Activated CD4-positive, alpha-beta T cell treated with anti-CD3 and anti-CD28 coated beads for 36 hours (primary cell): Measurements from ENCODE around the gene CACNB3. TPM values are rescaled to one million over a fixed set of nuclear protein-coding genes. Genes with fewer than 3 reads are reported as not detected.
A peak's percentile ranks its signal among the peaks of the same experiment; 100 is the strongest.

Source experiments
- ATAC-seq: fragments of 200-7000 bp; cut with Tn5 transposase; one replicate; pipeline ENCODE4 v1.10.0; 2021; ENCODE audit warnings: mild to moderate bottlenecking, moderate library complexity
- CTCF ChIA-PET: fragments of 350-600 bp; sonication (Branson Sonifier 250); formaldehyde crosslinking; loops from one replicate; lab custom pipeline; 2021; ENCODE audit warnings: antibody characterized with exemption; lab: Charles Lee
- POLR2A ChIA-PET: fragments of 350-600 bp; sonication (Branson Sonifier 250); formaldehyde crosslinking; loops from one replicate; lab custom pipeline; 2021; ENCODE audit warnings: antibody characterized with exemption, inconsistent platforms; lab: Charles Lee
- DNase-seq: peaks from one replicate; pipeline ENCODE4 v3.0.0-alpha.2; 2020
- H3K27ac Mint-ChIP-seq: one replicate; pipeline ENCODE4 v1.8.0; 2021; ENCODE audit warnings: mixed read lengths
- H3K27me3 Mint-ChIP-seq: one replicate; pipeline ENCODE4 v1.8.0; 2021; ENCODE audit warnings: mixed read lengths
- H3K36me3 Mint-ChIP-seq: one replicate; pipeline ENCODE4 v1.8.0; 2021; ENCODE audit warnings: low read depth, mixed read lengths
- H3K4me1 Mint-ChIP-seq: one replicate; pipeline ENCODE4 v1.8.0; 2021; ENCODE audit warnings: mixed read lengths
- H3K4me3 Mint-ChIP-seq: one replicate; pipeline ENCODE4 v1.8.0; 2021; ENCODE audit warnings: mild to moderate bottlenecking, moderate library complexity, mixed read lengths
- H3K9me3 Mint-ChIP-seq: one replicate; pipeline ENCODE4 v1.8.0; 2021; ENCODE audit warnings: low read depth, mixed read lengths
- intact Hi-C, 2 experiments: fragments of 100-400 bp; cut with DNase I in 1 of 2; cut with micrococcal nuclease in 1 of 2; formaldehyde crosslinking; loops; one replicate each; pipeline versions ENCODE4 v1.14.2 to v1.15.1; 2022 to 2024; cut with DNase I, micrococcal nuclease
- total RNA-seq, 2 experiments: library from RNA; stranded (reverse); gene quantifications; one replicate each; pipeline ENCODE4 v1.2.3, GENCODE V29; 2021

The CACNB3 gene
- total RNA-seq, 2 experiments from 2014 or later, result 11.5 to 16.1 TPM

DNA sequence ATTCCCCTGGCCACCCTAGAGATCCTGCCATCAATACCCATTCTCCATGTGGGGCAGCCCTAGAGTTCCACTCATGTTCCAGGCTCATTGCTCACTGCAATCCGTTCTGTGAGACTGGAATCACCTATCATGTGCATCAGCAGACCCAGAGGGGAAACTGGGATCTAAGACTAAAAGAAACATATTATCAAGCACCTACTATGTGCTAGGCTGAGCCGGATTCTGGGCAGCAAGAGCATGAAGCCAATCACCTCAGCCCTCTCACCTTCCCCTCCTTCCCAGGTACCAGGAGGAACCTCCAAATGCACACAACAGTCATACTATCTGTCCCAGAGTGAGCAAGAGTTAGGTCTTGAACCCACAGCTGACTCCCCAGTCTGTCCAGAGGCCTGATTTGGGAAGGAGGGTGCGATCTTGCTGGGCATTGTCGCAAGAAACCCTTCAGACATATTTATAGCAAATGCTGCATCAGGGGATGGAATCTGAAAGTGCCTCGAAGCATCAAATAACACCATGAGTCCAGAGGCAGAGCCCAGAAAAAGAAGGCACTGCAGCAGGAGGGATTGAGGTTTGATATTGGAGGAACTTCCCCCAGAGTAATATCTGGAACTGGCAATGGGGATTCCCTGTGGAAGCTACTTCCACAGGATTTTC is 6.7 kb upstream of the CACNB3 start:
- no peak overlapping the region for H3K27ac Mint-ChIP-seq
- DNase-seq (no peak), ATAC-seq (no peak)
- H3K9me3 Mint-ChIP-seq, result no peaks in the 10 kb centered on the region
- intact Hi-C loops, result loop anchor here in 1 of 2 experiments (5.0 kb wide), 1 partner anchor 59 kb away; no protein-coding TSS in a partner anchor
- no peaks in the 10 kb centered on the region for H3K36me3 Mint-ChIP-seq
- H3K4me1 Mint-ChIP-seq, result peaks cover 16% of the 10 kb centered on the region
- CTCF ChIA-PET, result interaction anchor here (0.9 to 1.4 kb wide), 5 partner anchors 10 to 58 kb away, joined by 4 to 8 read pairs (median 5); no protein-coding TSS in a partner anchor
- H3K4me3 Mint-ChIP-seq, result no peak overlapping the region
- peaks cover 4% of the 10 kb centered on the region for H3K27me3 Mint-ChIP-seq
- POLR2A ChIA-PET, result no interaction called here

DNA sequence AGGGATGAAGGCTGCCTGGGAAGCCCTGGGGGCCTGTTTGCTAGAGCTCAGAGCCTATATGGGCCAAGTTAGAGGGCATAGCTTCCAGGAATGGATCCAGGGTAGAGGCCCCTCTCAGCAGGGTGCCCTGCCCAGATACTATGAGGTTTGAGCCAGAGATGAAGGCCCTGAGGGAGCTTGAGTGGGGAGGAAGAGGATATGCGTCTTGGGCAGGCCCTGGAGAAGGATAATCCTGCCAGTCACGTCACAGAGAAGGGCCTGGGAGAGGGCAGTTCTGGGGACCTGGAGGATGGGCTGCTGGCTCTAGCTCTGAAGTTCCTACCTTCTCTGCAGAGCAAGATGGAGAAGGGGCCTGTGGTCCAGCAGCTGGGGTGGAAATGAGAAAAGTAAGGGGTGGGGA is 5.9 kb upstream of the CACNB3 start:
- Mint-ChIP-seq H3K27me3 (peaks cover 9% of the 10 kb centered on the region), H3K4me1 (peaks cover 17% of the 10 kb centered on the region), H3K27ac (no peak overlapping the region), H3K9me3 (no peaks in the 10 kb centered on the region), H3K36me3 (no peaks in the 10 kb centered on the region), H3K4me3 (no peak overlapping the region)
- CTCF ChIA-PET, result interaction anchor here (0.9 to 1.4 kb wide), 4 partner anchors 11 to 59 kb away, joined by 4 to 8 read pairs (median 6); no protein-coding TSS in a partner anchor
- ATAC-seq (no peak), DNase-seq (no peak)
- POLR2A ChIA-PET, result interaction anchor here (0.6 kb wide), 1 partner anchor 372 kb away, joined by 6 read pairs; no protein-coding TSS in a partner anchor
- intact Hi-C loops, result loop anchor here in 1 of 2 experiments (5.0 kb wide), 1 partner anchor 60 kb away; no protein-coding TSS in a partner anchor

DNA sequence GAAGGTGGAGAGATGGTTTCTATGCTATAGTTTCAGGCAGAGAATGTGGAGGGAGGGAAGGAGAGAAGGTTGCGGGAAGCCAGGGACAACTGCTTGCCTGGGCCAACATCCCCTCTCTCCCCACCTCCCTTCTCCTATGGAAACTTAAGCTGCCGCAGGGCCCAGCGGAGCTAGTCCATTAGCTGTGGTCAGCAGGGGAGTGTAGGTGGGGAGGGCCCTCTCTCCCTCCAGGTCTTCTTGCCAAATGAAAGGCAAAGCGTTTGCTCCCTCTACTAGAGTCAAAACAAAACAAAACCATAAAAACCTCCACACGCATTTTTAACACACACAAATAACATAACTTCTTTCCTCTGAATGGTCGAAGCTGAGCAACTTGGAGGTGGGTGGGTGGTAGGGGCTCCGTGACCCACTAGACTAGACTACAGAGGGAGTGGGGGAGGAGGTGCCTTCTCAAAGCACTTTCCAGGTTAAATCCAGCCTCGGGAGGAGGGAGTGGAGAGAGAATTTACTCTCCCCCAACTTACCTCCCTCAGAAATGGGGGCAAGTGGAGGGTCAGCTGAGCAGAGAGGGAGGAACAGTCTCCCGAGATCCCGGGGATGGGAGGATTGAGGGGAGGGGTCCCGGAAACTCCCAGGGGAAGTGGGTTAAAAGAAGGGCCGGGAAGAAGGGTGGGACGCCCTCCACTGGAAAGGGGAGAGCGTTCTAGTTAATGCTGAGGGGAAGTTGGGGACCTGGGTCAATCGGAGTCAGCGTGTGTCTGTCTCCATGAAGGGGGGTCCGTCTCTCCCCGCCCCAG is 4.6 kb upstream of the CACNB3 start:
- Mint-ChIP-seq H3K4me3 (peak overlapping the region; percentile 81), H3K9me3 (no peaks in the 10 kb centered on the region), H3K27me3 (peaks cover 12% of the 10 kb centered on the region), H3K4me1 (peaks cover 23% of the 10 kb centered on the region), H3K27ac (no peak overlapping the region), H3K36me3 (no peaks in the 10 kb centered on the region)
- ATAC-seq, result no peak
- DNase-seq, result no peak
- intact Hi-C loops, result loop anchor here (1.0 to 5.0 kb wide), 4 partner anchors 60 to 205 kb away; partner anchors contain the start of gene PRKAG1 (in 1 of the 2)
- POLR2A ChIA-PET, result no interaction called here
- CTCF ChIA-PET, result interaction anchor here (1.1 to 3.8 kb wide), 7 partner anchors 10 to 123 kb away, joined by 3 to 30 read pairs (median 8); partner anchors contain the start of gene DDX23

DNA sequence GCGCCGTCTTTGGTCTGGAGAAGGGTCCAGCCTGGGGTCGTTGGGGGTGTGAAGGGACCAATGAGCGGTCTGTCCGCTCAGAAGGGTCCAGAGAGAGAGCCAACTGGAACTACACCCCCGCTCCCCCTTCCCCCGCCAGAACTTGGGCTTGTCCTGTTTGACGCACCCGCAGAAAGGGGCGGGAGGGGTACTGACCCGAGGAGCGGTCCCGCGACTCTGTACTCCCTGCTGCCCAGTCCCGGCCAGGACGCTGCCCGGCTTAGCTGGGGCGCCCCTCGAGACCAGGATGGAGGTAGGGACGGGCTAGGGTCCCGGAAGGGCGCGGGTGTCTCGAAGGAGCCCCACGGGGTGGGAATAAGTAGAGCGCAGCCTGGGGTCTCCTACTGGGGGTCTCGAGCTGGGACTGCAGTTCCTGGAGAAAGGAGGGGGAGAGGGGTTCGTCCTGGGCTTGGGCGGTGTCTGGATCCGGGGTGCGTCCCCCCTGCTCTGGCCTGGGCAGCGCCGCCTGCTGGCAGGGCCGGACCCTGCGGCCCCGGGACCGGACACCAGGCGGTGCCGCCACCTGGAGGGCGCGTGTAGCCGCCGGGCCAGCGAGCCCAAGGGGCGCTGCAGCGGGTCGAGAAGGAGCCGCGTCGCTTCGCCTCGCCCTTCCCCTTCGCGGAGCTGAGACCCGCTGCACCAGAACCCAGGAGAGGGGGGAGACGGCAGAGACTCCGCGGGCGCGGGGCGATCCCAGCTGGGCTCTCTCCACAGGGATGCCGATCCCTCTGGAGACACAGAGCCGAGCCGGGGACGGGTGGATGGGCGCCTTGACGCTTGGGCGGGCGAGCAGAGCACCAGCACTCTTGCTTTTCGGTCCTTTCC is 3.8 kb upstream of the CACNB3 start:
- H3K27me3 Mint-ChIP-seq, result peaks cover 12% of the 10 kb centered on the region
- intact Hi-C loops, result loop anchor here (1.0 to 5.0 kb wide), 5 partner anchors 61 to 204 kb away; partner anchors contain the start of genes ARF3 (in 1 of the 2) and PRKAG1 (in 1 of the 2)
- ATAC-seq, result peak; percentile 77
- ChIA-PET CTCF (interaction anchor here (0.6 to 3.8 kb wide), 27 partner anchors 9 to 1039 kb away, joined by 3 to 30 read pairs (median 4); partner anchors contain the start of genes DDX23 and WNT1), POLR2A (interaction anchor here (0.7 to 1.5 kb wide), 2 partner anchors 137 to 929 kb away, joined by 3 read pairs; no protein-coding TSS in a partner anchor)
- peak; percentile 90 for DNase-seq
- peak overlapping the region; percentile 81 for H3K4me3 Mint-ChIP-seq
- no peaks in the 10 kb centered on the region for H3K36me3 Mint-ChIP-seq
- no peaks in the 10 kb centered on the region for H3K9me3 Mint-ChIP-seq
- peaks cover 23% of the 10 kb centered on the region for H3K4me1 Mint-ChIP-seq
- no peak overlapping the region for H3K27ac Mint-ChIP-seq

DNA sequence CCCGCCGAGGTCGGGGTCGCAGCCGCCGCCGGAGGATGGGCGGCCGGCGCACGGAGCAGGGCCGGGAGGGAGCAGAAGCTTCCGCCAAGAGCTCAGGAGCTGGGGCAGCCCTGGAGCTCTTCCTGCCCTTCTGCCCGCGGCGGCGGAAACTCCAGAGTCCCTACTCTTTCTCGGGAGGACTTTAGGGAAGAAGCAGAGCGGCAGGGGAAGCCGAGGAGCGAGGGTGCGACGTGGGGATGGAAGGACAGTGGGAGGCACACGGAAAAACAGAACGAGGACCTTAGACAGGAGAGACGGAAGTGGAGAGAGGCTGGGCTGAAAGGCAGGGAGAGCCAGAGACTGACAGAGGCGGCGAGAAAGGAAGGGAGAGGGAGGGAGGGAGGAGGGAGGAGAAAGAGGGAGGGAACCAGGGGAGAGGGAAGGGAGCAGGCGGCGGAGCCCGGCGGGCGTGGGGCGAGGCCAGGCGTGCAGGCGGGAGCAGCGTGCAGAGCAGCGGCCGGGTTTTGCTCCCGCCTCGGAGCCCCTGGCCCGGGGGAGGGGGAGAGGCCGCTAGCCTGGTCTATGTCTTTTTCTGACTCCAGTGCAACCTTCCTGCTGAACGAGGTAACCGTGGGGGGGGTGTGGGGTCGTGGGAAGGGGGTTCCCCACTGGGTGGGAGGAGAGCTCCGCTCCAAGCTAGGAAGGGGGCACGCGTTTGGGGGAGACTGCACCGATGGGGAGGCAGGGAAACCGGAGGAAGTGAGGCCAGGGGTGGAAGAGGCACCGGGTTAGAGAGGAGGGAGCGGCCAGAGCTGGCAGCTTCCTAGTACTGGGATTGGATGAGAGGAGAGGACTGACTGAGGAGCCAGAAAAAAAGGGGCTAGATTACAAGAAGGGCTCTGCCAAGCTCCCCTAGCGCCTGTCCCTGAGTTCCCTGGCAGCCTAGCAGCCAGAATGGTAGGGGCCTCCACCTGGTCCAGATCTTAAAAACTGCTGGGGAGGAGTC is 2.9 kb upstream of the CACNB3 start:
- CTCF ChIA-PET, result interaction anchor here (0.5 to 3.8 kb wide), 34 partner anchors 8 to 1040 kb away, joined by 3 to 30 read pairs (median 3); partner anchors contain the start of genes DDX23 and WNT1
- intact Hi-C loops, result loop anchor here in 1 of 2 experiments (1.0 to 2.0 kb wide), 2 partner anchors 142 to 203 kb away; partner anchors contain the start of genes ARF3 and PRKAG1
- no peaks in the 10 kb centered on the region for H3K9me3 Mint-ChIP-seq
- POLR2A ChIA-PET, result interaction anchor here (0.7 to 1.5 kb wide), 2 partner anchors 138 to 929 kb away, joined by 3 read pairs; no protein-coding TSS in a partner anchor
- H3K27me3 Mint-ChIP-seq, result peaks cover 12% of the 10 kb centered on the region
- H3K4me3 Mint-ChIP-seq, result peak overlapping the region; percentile 81
- peak; percentile 38 for ATAC-seq
- H3K27ac Mint-ChIP-seq, result peak overlapping the region; percentile 28
- DNase-seq, result peak; percentile 68
- H3K36me3 Mint-ChIP-seq, result no peaks in the 10 kb centered on the region
- peaks cover 23% of the 10 kb centered on the region for H3K4me1 Mint-ChIP-seq

DNA sequence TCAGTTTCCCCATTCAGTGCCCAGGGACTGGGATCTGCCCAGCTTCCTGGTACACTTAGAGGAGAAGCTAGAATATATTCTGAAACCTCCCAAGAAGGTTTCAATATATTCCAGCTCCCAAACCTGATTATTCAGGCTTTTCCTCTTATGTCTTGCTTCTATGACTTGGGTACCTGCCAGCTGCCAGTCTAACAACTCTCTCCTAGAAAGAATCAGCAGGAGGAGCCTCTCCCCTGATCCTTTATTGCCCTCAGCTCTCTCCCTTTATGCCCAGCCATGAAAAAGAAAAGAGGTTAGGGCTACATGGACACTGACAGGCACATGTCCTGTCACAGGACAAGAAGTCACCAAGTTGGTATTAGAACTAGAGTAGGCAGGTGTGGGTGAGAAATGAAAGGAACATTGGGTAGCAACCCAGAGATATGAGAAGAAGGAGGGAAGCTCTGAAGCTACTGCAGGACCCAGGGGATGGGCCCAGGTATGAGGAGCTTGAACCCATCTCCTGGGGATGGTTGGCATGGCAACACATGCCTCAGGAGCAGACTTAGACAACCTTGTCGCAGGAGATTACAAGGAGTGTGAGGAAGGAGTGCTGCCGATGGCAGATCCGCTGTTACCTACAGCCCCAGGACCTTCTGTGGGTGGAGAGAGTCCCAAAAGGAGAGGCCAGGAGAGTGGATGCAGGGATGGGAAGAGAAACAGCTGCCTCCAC is 2.0 kb upstream of the CACNB3 start:
- no peak overlapping the region for H3K27ac Mint-ChIP-seq
- H3K9me3 Mint-ChIP-seq, result no peaks in the 10 kb centered on the region
- POLR2A ChIA-PET, result interaction anchor here (0.5 to 1.5 kb wide), 3 partner anchors 139 to 196 kb away, joined by 3 to 9 read pairs (median 3); no protein-coding TSS in a partner anchor
- H3K4me3 Mint-ChIP-seq, result peak overlapping the region; percentile 81
- CTCF ChIA-PET, result interaction anchor here (0.5 to 3.8 kb wide), 13 partner anchors 11 to 123 kb away, joined by 3 to 30 read pairs (median 5); partner anchors contain the start of gene DDX23
- peaks cover 23% of the 10 kb centered on the region for H3K4me1 Mint-ChIP-seq
- peaks cover 12% of the 10 kb centered on the region for H3K27me3 Mint-ChIP-seq
- H3K36me3 Mint-ChIP-seq, result no peaks in the 10 kb centered on the region
- no peak for ATAC-seq
- no peak for DNase-seq
- intact Hi-C loops, result no loop called here

DNA sequence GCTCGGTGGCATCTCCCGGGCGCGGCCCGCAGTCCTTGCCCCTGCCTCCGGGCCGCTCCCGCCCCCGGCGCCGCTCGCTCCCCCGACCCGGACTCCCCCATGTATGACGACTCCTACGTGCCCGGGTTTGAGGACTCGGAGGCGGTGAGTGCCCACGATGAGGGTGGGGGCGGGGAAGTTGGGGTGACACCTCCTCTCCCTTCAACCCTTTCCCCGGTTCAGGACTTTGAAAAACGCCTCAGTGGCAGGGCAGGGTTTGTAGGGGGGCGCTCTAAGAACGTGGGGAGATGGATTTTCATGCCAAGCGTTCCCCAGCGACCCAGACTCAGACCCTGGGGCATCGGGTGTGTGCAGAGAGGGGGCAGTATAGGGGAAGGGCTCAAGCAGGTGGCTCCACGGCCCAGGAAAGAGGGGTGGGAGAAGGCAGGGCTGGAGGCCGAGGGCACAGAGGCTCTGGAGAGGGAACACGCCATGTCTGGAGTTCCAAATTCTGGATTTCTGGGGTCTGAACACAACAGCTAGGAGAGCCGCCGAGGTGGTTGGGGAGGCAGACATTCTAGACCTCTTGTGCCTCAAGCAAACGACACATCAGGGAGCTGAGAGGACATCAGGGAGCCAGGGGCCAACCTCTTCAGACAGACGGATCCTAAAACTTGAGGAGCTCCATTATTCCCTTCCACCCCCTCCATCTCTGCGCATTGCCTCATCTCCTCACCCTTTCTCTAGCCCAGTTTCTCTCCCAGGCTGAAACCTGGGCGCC is 715 bp downstream of the CACNB3 start:
- Mint-ChIP-seq H3K27ac (no peak overlapping the region), H3K36me3 (no peaks in the 10 kb centered on the region), H3K27me3 (peaks cover 12% of the 10 kb centered on the region), H3K4me3 (peak overlapping the region; percentile 82), H3K9me3 (no peaks in the 10 kb centered on the region), H3K4me1 (peaks cover 19% of the 10 kb centered on the region)
- ATAC-seq (peak; percentile 4), DNase-seq (peak; percentile 73)
- intact Hi-C loops, result loop anchor here in 1 of 2 experiments (1.0 kb wide), 3 partner anchors 33 to 137 kb away; partner anchors contain the start of genes DDX23 and KANSL2
- CTCF ChIA-PET, result interaction anchor here (0.6 to 1.9 kb wide), 8 partner anchors 10 to 1126 kb away, joined by 3 to 15 read pairs (median 4); partner anchors contain the start of gene DDX23
- POLR2A ChIA-PET, result no interaction called here

DNA sequence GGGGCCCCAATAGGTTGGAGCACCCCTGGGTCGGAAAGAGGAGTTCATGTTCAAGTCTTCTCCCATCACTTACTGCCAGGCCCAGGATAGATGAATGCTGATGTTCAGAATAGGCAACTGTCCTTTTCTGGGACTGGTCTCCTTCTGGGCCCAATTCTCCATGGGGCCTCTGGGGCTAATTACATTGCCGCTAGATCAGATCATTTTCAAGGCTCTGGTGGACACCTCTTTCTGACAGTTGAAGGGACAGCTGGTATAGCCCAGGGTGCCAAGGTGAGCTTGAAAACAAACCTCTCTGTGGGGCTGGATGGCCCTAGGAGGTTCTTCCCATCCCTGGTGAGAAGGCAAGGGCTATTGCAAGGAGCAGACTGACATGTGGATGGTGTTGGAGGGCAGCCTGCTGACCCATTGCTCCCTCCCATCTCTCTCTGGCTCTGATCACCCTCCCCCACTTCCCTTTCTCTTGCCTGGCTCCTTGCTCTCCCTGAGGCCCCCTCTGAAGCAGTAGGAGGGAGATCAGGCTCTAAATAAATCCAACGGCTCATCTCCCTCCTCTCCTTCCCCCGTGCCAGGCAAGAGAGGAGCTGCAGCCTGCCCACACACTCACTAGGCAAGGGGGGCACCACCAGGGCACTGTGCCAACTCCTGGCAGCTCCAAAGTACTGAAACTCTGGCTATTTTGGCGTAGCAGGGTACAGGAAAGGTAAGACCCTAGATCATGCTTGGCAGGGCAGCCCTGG is 1.9 kb downstream of the CACNB3 start:
- DNase-seq (no peak), ATAC-seq (no peak)
- POLR2A ChIA-PET, result no interaction called here
- Mint-ChIP-seq H3K36me3 (no peaks in the 10 kb centered on the region), H3K4me3 (no peak overlapping the region), H3K9me3 (no peaks in the 10 kb centered on the region), H3K27me3 (peaks cover 12% of the 10 kb centered on the region), H3K4me1 (peaks cover 18% of the 10 kb centered on the region), H3K27ac (no peak overlapping the region)
- intact Hi-C loops, result no loop called here
- CTCF ChIA-PET, result interaction anchor here (0.8 to 1.8 kb wide), 5 partner anchors 9 to 81 kb away, joined by 3 to 15 read pairs (median 3); no protein-coding TSS in a partner anchor
